Mucosa of stomach (tissue), 1 donor: ENCODE results near the gene TUBA1B.

ENCODE experiments used
- H3K27me3 ChIP-seq: one replicate; pipeline ENCODE4 v1.7.0; 2013; ENCODE audit warnings: mild to moderate bottlenecking, low read length; ENCODE audit not compliant: control insufficient read depth, insufficient read depth
- H3K36me3 ChIP-seq: one replicate; pipeline ENCODE4 v1.7.0; 2013; ENCODE audit warnings: low read length; ENCODE audit not compliant: control insufficient read depth, insufficient read depth
- H3K4me1 ChIP-seq: one replicate; pipeline ENCODE4 v1.7.0; 2013; ENCODE audit warnings: mild to moderate bottlenecking, low read length; ENCODE audit not compliant: control insufficient read depth, insufficient read depth
- H3K4me3 ChIP-seq: one replicate; pipeline ENCODE4 v1.7.0; 2013; ENCODE audit warnings: low read length
- H3K9ac ChIP-seq: one replicate; pipeline ENCODE4 v1.7.0; 2013; ENCODE audit warnings: mild to moderate bottlenecking, low read length, moderate library complexity
- H3K9me3 ChIP-seq: one replicate; pipeline ENCODE4 v1.7.0; 2013; ENCODE audit warnings: mild to moderate bottlenecking, low read length, moderate library complexity; ENCODE audit not compliant: control insufficient read depth
- donor health status: Pancreatic carcinoma.

Gene TUBA1B

GRCh38 chr12:49084438-49084837, 46.8 kb downstream of the TUBA1B start:
- H3K27me3 ChIP-seq = peaks cover 12% of the 10 kb centered on the region
- peaks cover 18% of the 10 kb centered on the region for H3K4me1 ChIP-seq
- no peak overlapping the region for H3K9ac ChIP-seq
- no peak overlapping the region for H3K4me3 ChIP-seq
- no peaks in the 10 kb centered on the region for H3K36me3 ChIP-seq
- no peaks in the 10 kb centered on the region for H3K9me3 ChIP-seq

- H3K27me3 ChIP-seq = no peaks in the 10 kb centered on the region
- no peaks in the 10 kb centered on the region for H3K36me3 ChIP-seq
- H3K4me1 ChIP-seq = no peaks in the 10 kb centered on the region
- H3K9me3 ChIP-seq = no peaks in the 10 kb centered on the region
- no peak overlapping the region for H3K9ac ChIP-seq
- no peak overlapping the region for H3K4me3 ChIP-seq
Measured at GRCh38 chr12:49079793-49080192, 51.4 kb downstream of the TUBA1B start.
